GM18951 (cell line): ENCODE results near the gene HSPA12B.

Source experiments
- POLR2A ChIP-seq: IDR thresholded peaks from 4 replicates; pipeline ENCODE4 v1.6.1; 2011; ENCODE audit warnings: mild to moderate bottlenecking; ENCODE audit not compliant: insufficient read length, insufficient read depth; ENCODE audit errors: extremely low read depth
- in situ Hi-C: fragments of 300-500 bp; cut with MboI; formaldehyde crosslinking; loops from one replicate; pipeline ENCODE4 v1.12.0; 2022; ENCODE audit warnings: low sequenced_read_pairs, mixed read lengths, inconsistent platforms; ENCODE audit not compliant: unreplicated experiment

HSPA12B gene

GRCh38 chr20:3800878-3801260, 68.4 kb downstream of the HSPA12B start:
- no peak for TF ChIP-seq POLR2A
- in situ Hi-C loops, result no loop called here

- TF ChIP-seq POLR2A, result no peak
- in situ Hi-C loops, result no loop called here
These were observed 68.8 kb downstream of the HSPA12B start for GRCh38 chr20:3801299-3801698.

GRCh38 chr20:3801846-3802245, 69.4 kb downstream of the HSPA12B start:
- in situ Hi-C loops, result no loop called here
- TF ChIP-seq POLR2A, result no peak
